Measurements from ENCODE around the gene RILPL2.
"Not testable (repeated sequence)": the region's sequence is repeated elsewhere in the genome, so short reads cannot be mapped to it uniquely, and the experiment has no call there.

RILPL2 gene, protein sequence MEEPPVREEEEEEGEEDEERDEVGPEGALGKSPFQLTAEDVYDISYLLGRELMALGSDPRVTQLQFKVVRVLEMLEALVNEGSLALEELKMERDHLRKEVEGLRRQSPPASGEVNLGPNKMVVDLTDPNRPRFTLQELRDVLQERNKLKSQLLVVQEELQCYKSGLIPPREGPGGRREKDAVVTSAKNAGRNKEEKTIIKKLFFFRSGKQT

GRCh38 chr12:123436017-123436964 is at the start of gene RILPL2:
Gene RILPL2, minus strand, starts transcription at chr12:123436684. Its CDS starts 264 bp downstream, at chr12:123436420.
- peak; percentile 4 for DNase-seq

DNA sequence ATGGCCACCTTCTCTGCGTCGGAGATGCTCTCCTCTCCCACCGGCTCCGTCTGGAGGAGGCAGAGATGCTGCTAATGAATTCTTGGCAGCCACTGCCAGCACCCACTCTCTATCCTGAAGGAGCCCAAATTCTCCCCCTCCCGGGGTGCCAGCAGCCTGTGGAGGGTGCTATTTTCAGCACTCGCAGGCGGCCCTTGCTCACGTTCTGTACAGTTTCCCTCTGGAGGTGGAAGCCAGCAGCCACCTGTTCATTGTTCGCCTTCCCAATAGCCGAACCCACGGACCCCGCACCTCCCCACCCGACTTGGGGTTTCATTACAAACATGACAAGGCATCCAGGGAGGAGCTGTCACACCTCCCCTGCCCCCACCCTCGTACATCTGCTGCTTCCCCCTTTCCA is 49.3 kb upstream of the RILPL2 start:
- no peak for DNase-seq

DNA sequence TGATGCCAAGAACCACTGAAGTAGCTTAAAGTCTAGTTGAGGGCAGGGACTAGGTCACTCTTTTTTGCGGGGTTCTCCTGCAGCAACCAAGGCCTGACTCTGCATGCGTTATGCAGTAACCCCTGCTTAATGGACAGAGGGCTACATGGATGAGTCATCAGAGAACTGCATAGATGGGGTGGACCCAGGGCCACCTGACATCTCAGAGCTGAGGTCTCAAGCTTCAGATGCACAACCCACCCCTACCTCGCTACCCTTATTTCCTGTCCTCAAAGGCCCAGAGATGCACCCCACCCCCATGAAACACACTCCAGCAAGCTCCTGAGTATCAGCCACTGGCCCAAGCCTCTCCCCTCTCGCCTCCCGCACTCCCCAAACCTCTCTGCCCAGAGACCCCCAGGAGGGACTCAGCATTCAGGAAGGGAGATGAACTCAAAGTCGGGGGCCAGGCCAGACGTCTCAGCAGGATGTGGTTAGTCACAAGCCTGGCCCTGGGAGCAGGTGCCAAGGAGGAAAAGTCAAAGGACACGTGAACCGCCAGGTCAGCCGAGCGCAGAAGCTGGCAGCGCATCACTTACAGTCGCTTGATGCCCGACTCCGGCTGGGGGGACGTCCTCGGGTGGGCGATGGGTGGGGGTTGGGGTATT is 47.2 kb upstream of the RILPL2 start:
- DNase-seq, result no peak

- no peak for DNase-seq
Measured at GRCh38 chr12:123482876-123483275, 46.4 kb upstream of the RILPL2 start.

DNA sequence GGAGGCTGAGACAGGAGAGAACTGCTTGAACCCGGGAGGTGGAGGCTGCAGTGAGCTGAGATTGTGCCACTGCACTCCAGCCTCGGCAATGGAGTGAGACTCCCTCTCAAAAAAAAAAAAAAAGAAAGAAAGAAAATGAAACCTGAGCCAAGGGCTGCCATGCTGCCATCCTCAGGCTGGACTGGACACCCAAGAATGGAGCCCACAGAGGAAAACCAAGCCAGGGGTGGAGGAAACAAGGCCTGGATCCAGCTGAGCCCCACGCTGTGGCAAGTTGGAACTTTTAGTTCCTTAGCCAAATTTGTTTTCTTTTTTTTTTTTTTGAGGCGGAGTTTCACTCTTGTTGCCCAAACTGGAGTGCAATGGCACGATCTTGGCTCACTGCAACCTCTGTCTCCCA is 44.8 kb upstream of the RILPL2 start:
- not testable (repeated sequence) for DNase-seq

DNA sequence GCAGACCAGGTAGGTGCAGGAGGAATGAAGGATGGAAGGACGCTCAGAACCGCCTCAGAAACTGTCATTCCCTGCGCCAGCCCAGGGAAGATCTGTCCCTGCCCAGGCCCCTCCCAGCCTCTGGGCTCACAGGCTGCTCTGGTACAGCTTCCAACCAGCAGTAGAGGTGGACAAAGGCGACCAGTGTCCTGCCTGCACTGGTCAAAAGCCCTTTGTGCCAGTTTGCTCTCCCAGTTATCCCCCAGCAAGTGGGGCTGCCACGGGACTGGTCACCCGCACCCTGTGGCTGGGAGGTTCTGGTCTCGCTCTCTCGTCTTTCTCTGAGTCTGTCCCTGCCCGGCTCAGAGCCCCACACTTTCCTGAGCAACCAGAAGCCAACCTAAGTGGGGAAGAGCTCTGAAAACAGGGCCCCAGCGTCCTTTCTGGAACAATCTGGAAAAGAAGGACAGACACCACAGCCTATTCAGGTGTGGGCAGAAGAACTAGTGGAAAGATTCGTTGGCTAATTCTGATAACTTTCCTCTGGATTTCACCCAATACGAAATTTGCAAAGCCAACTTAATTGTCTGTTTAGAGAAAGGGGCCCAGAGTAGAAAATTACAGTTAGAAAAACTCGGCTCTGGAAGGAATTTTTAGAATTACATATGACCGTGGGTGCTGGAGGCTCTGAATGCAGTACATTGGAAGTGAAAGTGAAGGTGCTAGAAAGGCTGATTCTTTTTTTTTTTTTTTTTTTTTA is 43.1 kb upstream of the RILPL2 start:
- DNase-seq, result no peak

GRCh38 chr12:123478762-123479161 is 42.3 kb upstream of the RILPL2 start:
- DNase-seq, result no peak

- DNase-seq, result no peak
Measured at GRCh38 chr12:123478069-123478468, 41.6 kb upstream of the RILPL2 start.

DNA sequence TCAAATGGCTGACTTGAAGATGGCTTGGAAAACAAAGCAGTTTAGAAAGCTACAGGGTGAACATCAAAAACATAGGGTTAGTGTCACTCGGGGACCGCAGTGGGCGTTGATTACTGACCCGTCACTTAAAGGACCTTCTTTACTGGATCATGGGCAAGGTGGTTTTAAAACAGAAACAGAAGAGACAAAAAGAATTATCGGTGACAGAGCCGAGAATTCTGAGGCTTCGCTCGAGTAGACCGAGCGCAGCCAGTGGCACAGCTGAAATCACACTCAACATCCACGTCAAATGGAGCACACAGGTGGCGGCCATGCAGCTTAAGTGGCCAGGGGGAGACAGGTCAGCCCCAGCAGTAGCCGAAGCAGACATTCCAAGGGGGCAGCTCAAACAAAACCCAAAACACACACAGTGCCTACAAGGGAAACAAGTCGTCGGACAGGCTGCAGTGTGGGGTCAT is 38.8 kb upstream of the RILPL2 start:
- no peak for DNase-seq

DNA sequence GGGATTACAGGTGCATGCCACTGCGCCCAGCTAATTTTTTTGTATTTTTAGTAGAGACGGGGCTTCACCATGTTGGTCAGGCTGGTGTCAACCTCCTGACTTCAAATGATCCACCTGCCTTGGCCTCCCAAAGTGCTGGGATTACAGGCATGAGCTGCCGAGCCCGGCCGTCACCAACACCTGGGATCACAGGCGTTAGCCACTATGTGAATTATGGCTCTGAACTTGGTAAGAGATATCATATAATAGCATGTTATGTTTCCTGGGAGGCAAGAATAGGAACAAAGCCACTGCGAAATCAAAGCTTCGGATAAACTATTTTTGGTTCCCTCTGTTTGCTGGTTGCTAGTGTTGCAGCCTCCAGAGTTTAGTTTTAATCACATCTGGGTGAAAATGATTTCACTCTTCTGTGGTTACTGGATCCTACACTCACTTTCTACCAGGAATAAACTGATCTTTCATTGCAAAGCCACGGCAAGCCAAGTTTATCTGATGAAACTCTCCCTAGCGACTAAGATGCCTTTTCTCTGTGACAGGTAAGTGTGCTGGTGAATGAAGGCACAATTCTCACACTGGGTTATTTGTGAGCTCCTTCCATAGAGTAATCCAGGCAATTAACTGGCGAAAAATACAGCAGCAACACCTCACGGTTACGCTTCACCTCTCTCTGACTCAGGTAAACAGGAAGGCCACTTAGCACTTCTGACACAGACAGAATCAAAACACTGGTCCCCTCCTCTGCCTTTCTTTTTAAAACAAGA is 38.2 kb upstream of the RILPL2 start:
- no peak for DNase-seq

GRCh38 chr12:123472438-123472849 is 36.0 kb upstream of the RILPL2 start:
- no peak for DNase-seq

- peak; percentile 74 for DNase-seq
Measured at GRCh38 chr12:123471374-123472068, 35.0 kb upstream of the RILPL2 start.

DNA sequence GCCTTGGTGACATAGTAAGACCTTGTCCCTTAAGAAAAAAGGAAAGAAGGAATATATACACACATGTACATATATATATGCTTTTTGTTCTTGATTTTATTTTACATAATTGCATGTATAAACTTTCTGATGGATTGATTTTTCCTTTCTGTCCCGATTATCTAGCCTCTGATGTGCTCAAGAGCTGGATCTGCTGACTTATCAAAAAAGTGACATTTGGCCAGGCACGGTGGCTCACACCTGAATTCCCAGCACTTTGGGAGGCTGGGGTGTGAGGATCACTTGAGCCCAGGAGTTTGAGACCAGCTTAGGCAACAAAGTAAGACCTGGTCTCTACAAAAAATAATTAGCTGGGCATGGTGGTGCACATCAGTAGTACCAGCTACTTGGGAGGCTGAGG is 33.5 kb upstream of the RILPL2 start:
- no peak for DNase-seq

- no peak for DNase-seq
Measured at GRCh38 chr12:123468786-123469185, 32.3 kb upstream of the RILPL2 start.

GRCh38 chr12:123465084-123465483 is 28.6 kb upstream of the RILPL2 start:
- no peak for DNase-seq

- not testable (repeated sequence) for DNase-seq
Measured at GRCh38 chr12:123463174-123463573, 26.7 kb upstream of the RILPL2 start.

GRCh38 chr12:123457980-123458779 is 21.7 kb upstream of the RILPL2 start, which contains the start of gene SNRNP35:
Gene SNRNP35, plus strand, starts transcription at chr12:123458139. Its CDS starts 7,402 bp downstream, at chr12:123465541.
- peak; percentile 57 for DNase-seq

DNA sequence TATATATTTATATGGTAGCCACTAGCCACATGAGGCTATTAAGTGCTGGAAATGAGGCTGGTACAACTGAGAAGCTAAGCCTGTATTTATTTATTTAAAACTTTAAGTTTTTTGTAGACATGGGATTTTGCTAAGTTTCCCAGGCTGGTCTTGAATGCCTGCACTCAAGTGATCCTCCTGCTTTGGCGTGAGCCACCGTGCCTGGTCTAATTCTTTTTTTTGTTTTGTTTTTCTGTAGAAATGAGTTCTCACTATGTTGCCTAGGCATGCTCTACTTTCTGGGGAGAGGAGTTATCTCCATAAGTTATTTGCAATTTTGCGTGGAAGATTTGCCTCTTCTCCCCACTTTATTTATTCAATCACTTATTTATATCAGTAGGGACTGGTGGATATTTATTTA is 16.7 kb upstream of the RILPL2 start:
- DNase-seq, result no peak

DNA sequence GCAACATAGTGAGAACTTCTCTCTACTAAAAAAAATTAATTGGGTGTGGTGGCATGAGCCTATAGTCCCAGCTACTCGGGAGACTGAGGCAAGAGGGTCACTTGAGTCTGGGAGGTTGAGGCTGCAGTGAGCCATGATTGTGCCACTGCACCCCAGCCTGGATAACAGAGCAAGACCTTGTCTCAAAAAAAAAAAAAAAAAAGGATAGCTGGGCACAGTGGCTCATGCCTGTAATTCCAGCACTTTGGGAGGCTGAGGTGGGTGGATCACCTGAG is 15.7 kb upstream of the RILPL2 start:
- DNase-seq, result not testable (repeated sequence)

- no peak for DNase-seq
Measured at GRCh38 chr12:123450636-123451035, 14.2 kb upstream of the RILPL2 start.

DNA sequence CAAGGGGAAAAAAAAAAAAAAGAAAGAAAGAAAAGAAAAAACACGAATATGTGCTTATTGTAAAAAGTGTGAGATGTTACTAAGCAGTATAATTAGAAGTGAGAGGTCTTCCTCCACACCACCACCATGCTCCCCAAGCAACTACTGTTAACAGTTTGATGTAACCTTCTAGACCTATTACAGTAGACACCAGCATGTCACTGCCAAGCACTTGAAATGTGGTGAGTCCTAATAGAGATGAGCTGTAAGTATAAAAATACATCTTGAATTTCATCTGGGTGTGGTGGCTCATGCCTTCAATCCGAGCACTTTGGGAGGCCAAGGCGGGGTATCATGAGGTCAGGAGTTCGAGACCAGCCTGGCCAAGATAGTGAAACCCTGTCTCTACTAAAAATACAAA is 13.4 kb upstream of the RILPL2 start:
- DNase-seq, result no peak
